ENCODE measurements around the gene FPR3. TPM values are rescaled to one million over a fixed set of nuclear protein-coding genes. Genes with fewer than 3 reads are reported as not detected.

The FPR3 gene
- total and polyA plus RNA-seq, 12 donors: 0.73 to 16.5 (median 3.1) TPM

- H3K27me3 ChIP-seq: peaks cover 0 to 17% (median 6%) of the 10 kb centered on the region in 7 donors
- intact Hi-C loops (cut with DNase I): no loop called here
- peaks cover 0 to 8% (median 0%) of the 10 kb centered on the region in 9 donors for H3K36me3 ChIP-seq
- H3K27ac ChIP-seq: peak within 1 kb of the TSS in 4 of 10 donors; percentile 13 to 90 (median 54)
- H3K9me3 ChIP-seq: no peaks in the 10 kb centered on the region
- TF ChIP-seq, protein P1, sequence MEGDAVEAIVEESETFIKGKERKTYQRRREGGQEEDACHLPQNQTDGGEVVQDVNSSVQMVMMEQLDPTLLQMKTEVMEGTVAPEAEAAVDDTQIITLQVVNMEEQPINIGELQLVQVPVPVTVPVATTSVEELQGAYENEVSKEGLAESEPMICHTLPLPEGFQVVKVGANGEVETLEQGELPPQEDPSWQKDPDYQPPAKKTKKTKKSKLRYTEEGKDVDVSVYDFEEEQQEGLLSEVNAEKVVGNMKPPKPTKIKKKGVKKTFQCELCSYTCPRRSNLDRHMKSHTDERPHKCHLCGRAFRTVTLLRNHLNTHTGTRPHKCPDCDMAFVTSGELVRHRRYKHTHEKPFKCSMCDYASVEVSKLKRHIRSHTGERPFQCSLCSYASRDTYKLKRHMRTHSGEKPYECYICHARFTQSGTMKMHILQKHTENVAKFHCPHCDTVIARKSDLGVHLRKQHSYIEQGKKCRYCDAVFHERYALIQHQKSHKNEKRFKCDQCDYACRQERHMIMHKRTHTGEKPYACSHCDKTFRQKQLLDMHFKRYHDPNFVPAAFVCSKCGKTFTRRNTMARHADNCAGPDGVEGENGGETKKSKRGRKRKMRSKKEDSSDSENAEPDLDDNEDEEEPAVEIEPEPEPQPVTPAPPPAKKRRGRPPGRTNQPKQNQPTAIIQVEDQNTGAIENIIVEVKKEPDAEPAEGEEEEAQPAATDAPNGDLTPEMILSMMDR (IDR thresholded peaks at IDR 0.05): no peak
- peaks cover 0 to 49% (median 0%) of the 10 kb centered on the region in 9 donors for H3K4me1 ChIP-seq
- 62 to 69% methylated on average over 2 of the region's 2 CpGs for WGBS, 2 donors
- no peak for DNase-seq
- H3K4me3 ChIP-seq: peak within 1 kb of the TSS in 5 of 10 donors; percentile 4 to 58 (median 22)
- peak in 7 of 8 donors; percentile 55 to 85 (median 69) for ATAC-seq
Observed at GRCh38 chr19:51751655-51752054, 43.3 kb upstream of the FPR3 start, which contains the start of gene FPR1. TSS of gene FPR1 (minus strand) at chr19:51751878. CDS start at chr19:51746994, 4,884 bp downstream.

DNA sequence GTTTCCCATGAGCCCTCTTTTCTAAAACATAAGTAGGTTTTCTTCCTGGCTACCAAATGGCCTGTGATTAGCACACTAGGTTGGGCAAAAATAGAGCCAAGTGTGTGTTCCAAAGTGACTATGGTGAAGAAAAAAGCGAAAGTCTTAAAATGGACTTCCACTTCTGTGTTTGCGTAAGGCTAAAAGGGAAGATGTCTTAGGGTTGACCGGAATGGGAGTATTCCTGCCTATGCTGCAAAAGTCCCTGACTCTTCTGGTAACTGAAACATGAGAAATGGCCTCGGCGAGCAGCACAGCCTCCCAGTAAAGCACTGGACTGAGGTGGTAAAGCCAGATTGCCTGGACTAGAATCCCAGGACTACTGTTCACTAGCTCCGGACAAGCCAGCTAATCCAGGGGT is 40.8 kb upstream of the FPR3 start:
- no peak overlapping the region for H3K4me3 ChIP-seq
- intact Hi-C loops (cut with DNase I): no loop called here
- H3K36me3 ChIP-seq: no peaks in the 10 kb centered on the region
- H3K27me3 ChIP-seq: peaks cover 0 to 6% (median 0%) of the 10 kb centered on the region in 7 donors
- H3K4me1 ChIP-seq: peaks cover 0 to 39% (median 0%) of the 10 kb centered on the region in 9 donors
- peak overlapping the region in 5 of 10 donors; percentile 16 to 90 (median 60) for H3K27ac ChIP-seq
- peak in 6 of 8 donors; percentile 38 to 74 (median 54) for ATAC-seq
- TF ChIP-seq, protein P1 (IDR thresholded peaks at IDR 0.05): no peak
- H3K9me3 ChIP-seq: no peaks in the 10 kb centered on the region
- 86% methylated on average over 6 of the region's 6 CpGs for WGBS, 2 donors
- DNase-seq: no peak

GRCh38 chr19:51754770-51755169 is 40.2 kb upstream of the FPR3 start:
- H3K9me3 ChIP-seq: no peaks in the 10 kb centered on the region
- WGBS, 2 donors: 80 to 82% methylated on average over 4 of the region's 4 CpGs
- no peak for ATAC-seq
- no peak overlapping the region for H3K4me3 ChIP-seq
- TF ChIP-seq, protein P1 (IDR thresholded peaks at IDR 0.05): no peak
- H3K27ac ChIP-seq: peak overlapping the region in 4 of 10 donors; percentile 16 to 90 (median 58)
- intact Hi-C loops (cut with DNase I): no loop called here
- no peak for DNase-seq
- H3K27me3 ChIP-seq: peaks cover 0 to 8% (median 0%) of the 10 kb centered on the region in 7 donors
- H3K4me1 ChIP-seq: peaks cover 0 to 36% (median 0%) of the 10 kb centered on the region in 9 donors
- no peaks in the 10 kb centered on the region for H3K36me3 ChIP-seq

- Histone ChIP-seq H3K9me3 (no peaks in the 10 kb centered on the region), H3K4me3 (no peak overlapping the region), H3K36me3 (no peaks in the 10 kb centered on the region), H3K27ac (peak overlapping the region in 1 of 10 donors; percentile 90), H3K4me1 (peaks cover 0 to 37% (median 0%) of the 10 kb centered on the region in 9 donors), H3K27me3 (peaks cover 0 to 15% (median 0%) of the 10 kb centered on the region in 7 donors)
- ATAC-seq (no peak), DNase-seq (no peak)
- intact Hi-C loops (cut with DNase I): no loop called here
- TF ChIP-seq, protein P1 (IDR thresholded peaks at IDR 0.05): no peak
- 84 to 86% methylated on average over 7 of the region's 7 CpGs for WGBS, 2 donors
Observed at GRCh38 chr19:51755571-51755970, 39.4 kb upstream of the FPR3 start.
